GM18907 (cell line): Measurements from ENCODE around the gene PCDHB7.
"Not testable (repeated sequence)": the region's sequence is repeated elsewhere in the genome, so short reads cannot be mapped to it uniquely, and the experiment has no call there.

Source experiments
- ATAC-seq: cut with Tn5 transposase; IDR thresholded peaks from one replicate; pipeline ENCODE4 v1.9.1; 2021; ENCODE audit warnings: mild to moderate bottlenecking, moderate library complexity; ENCODE audit not compliant: unreplicated experiment

Gene PCDHB7

GRCh38 chr5:141172381-141173204 is at the start of gene PCDHB7:
TSS of gene PCDHB7 (plus strand) at chr5:141172644. CDS start at chr5:141172836, 192 bp downstream.
- ATAC-seq: no peak

- ATAC-seq: not testable (repeated sequence)
These were observed 48.9 kb upstream of the PCDHB7 start for GRCh38 chr5:141123396-141124135.

DNA sequence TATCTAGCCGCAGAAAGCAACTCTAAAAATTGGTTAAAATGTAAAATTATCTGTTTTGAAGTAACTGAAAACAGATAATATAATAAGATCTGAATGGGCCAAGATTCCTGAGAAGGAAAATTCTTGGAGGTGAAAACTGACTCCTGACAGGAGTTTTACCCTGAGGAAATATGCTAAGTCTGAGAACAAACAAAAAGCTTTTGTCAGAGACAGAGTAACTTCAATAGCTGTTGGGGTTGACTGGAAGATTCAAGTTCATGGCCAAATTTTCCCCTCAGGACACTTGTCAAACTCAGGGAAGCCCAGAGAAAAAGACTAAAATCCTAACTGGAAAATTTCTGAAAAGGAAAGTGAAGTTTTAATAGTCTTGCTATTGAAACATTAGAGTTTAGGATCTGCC is 45.1 kb upstream of the PCDHB7 start:
- no peak for ATAC-seq

- ATAC-seq: no peak
These were observed 37.3 kb upstream of the PCDHB7 start, which contains the start of gene PCDHB5 for GRCh38 chr5:141135030-141135717. TSS of gene PCDHB5 (plus strand) at chr5:141135206. CDS start at chr5:141135435, 229 bp downstream.

- no peak for ATAC-seq
These were observed 36.7 kb upstream of the PCDHB7 start for GRCh38 chr5:141135718-141136266.

DNA sequence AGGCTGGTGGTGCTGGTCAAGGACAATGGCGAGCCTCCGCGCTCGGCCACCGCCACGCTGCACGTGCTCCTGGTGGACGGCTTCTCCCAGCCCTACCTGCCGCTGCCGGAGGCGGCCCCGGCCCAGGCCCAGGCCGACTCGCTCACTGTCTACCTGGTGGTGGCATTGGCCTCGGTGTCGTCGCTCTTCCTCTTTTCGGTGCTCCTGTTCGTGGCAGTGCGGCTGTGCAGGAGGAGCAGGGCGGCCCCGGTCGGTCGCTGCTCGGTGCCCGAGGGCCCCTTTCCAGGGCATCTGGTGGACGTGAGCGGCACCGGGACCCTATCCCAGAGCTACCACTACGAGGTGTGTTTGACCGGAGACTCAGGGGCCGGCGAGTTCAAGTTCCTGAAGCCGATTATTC is 35.1 kb upstream of the PCDHB7 start:
- not testable (repeated sequence) for ATAC-seq

DNA sequence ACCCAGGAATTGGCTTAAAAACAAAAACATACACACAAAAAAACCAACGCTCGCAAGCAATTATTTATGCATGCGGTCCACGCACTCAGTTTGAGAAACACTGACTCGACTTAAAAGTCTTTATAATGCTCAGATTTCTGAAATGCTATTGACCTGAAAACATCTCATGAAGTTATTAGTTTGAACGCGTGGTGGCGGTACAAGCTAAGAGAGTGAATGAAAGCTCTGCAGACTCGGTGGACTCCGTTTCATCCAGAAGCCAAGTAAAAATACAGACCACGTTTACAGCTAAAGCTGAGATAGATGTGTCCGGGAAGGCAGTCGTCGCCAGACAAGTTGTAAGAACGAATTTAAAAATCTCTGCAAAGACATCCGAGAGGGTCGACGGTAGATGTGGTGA is 22.6 kb upstream of the PCDHB7 start, which contains the start of gene PCDHB6:
PCDHB6 (plus strand) TSS at position 246 of the 400 bp plus-strand sequence. CDS start 201 bp downstream, outside the sequence.
- ATAC-seq: no peak

DNA sequence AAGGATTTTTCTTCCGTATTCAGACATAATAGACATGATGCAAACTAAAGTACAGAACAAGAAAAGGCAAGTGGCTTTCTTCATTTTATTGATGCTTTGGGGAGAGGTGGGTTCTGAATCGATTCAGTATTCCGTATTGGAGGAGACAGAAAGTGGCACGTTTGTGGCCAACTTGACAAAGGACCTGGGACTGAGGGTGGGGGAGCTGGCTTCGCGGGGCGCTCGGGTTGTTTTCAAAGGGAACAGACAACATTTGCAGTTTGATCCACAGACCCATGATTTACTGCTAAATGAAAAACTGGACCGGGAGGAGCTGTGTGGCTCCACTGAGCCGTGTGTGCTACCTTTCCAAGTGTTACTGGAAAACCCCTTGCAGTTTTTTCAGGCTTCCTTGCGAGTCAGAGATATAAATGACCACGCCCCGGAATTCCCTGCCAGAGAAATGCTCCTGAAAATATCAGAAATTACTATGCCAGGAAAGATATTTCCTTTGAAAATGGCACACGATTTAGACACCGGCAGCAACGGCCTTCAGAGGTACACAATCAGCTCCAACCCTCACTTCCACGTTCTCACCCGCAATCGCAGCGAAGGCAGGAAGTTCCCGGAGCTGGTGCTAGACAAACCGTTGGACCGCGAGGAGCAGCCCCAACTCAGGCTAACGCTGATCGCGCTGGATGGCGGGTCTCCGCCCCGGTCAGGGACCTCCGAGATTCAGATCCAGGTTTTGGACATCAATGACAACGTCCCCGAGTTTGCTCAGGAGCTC is 22.0 kb upstream of the PCDHB7 start:
- ATAC-seq: no peak

DNA sequence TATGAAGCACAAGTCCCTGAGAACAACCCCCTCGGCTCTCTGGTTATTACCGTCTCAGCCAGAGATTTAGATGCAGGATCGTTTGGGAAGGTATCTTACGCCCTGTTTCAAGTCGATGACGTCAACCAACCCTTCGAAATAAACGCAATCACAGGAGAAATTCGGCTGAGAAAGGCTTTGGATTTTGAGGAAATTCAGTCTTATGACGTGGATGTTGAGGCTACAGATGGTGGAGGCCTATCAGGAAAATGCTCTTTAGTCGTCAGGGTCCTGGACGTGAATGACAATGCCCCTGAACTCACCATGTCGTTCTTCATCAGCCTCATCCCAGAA is 21.5 kb upstream of the PCDHB7 start:
- ATAC-seq: no peak

DNA sequence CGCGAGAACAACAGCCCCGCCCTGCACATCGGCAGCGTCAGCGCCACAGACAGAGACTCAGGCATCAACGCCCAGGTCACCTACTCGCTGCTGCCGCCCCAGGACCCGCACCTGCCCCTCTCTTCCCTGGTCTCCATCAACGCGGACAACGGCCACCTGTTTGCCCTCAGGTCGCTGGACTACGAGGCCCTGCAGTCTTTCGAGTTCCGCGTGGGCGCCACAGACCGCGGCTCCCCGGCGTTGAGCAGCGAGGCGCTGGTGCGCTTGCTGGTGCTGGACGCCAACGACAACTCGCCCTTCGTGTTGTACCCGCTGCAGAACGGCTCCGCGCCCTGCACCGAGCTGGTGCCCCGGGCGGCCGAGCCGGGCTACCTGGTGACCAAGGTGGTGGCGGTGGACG is 20.8 kb upstream of the PCDHB7 start:
- ATAC-seq: not testable (repeated sequence)

GRCh38 chr5:141152096-141152495 is 20.3 kb upstream of the PCDHB7 start:
- not testable (repeated sequence) for ATAC-seq

- no peak for ATAC-seq
These were observed 16.7 kb upstream of the PCDHB7 start for GRCh38 chr5:141155540-141156374.

DNA sequence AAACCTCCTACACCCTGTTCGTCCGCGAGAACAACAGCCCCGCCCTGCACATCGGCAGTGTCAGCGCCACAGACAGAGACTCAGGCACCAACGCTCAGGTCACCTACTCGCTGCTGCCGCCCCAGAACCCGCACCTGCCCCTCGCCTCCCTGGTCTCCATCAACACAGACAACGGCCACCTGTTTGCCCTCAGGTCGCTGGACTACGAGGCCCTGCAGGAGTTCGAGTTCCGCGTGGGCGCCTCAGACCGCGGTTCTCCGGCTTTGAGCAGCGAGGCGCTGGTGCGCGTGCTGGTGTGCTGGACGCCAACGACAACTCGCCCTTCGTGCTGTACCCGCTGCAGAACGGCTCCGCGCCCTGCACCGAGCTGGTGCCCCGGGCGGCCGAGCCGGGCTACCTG is 15.1 kb upstream of the PCDHB7 start:
- not testable (repeated sequence) for ATAC-seq

DNA sequence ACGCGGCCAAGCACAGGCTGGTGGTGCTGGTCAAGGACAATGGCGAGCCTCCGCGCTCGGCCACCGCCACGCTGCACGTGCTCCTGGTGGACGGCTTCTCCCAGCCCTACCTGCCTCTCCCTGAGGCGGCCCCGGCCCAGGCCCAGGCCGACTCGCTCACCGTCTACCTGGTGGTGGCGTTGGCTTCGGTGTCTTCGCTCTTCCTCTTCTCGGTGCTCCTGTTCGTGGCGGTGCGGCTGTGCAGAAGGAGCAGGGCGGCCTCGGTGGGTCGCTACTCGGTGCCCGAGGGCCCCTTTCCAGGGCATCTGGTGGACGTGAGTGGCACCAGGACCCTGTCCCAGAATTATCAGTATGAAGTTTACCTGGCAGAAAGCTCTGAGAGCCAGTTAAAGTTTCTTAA is 14.5 kb upstream of the PCDHB7 start:
- not testable (repeated sequence) for ATAC-seq

- ATAC-seq: not testable (repeated sequence)
These were observed 2.1 kb downstream of the PCDHB7 start for GRCh38 chr5:141174291-141175104.

DNA sequence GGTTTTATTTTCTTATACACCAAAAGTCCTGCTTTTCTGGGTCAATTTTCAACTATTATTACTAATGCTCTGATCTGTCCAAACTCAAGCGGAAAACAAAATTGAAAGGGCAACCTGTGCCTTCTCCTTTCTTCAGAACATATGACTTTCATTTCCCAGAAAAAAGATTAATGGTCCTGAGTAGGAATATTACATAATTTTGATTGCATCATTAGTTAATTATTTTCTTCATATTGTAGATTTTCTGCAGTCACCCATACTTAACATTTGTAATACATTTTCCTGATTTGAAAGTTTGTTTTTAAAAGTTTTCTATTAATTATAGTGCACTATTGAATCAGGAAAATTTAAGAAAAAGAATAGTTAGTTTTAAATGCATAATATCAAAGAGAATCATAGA is 3.5 kb downstream of the PCDHB7 start:
- ATAC-seq: no peak

DNA sequence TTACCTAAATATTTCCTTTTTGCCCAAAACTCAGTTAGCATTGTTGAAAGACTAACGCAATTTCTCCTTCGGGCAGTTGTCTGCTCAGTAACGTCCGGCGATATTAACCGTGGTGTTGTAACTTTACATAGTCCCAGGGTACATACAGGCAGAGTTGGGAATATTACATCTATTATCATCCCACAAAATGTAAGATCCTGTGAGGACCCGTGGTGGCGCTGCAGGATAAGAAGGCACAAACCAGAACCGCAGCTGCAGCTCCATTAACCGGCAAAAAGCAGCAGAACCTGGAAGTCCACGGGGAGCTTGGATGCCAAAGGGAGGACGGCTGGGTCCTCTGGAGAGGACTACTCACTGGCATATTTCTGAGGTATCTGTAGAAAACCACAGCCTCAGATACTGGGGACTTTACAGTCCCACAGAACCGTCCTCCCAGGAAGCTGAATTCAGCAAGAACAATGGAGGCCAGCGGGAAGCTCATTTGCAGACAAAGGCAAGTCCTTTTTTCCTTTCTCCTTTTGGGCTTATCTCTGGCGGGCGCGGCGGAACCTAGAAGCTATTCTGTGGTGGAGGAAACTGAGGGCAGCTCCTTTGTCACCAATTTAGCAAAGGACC is 5.2 kb downstream of the PCDHB7 start, which contains the start of gene PCDHB8:
PCDHB8 (plus strand) TSS at position 214 of the 615 bp plus-strand sequence; CDS start at position 459, 245 bp downstream.
- not testable (repeated sequence) for ATAC-seq

DNA sequence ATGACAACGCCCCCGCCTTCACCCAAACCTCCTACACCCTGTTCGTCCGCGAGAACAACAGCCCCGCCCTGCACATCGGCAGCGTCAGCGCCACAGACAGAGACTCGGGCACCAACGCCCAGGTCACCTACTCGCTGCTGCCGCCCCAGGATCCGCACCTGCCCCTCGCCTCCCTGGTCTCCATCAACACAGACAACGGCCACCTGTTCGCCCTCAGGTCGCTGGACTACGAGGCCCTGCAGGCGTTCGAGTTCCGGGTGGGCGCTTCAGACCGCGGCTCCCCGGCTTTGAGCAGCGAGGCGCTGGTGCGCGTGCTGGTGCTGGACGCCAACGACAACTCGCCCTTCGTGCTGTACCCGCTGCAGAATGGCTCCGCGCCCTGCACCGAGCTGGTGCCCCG is 6.9 kb downstream of the PCDHB7 start:
- ATAC-seq: not testable (repeated sequence)
